ENCODE data around the gene FOXO1.

DNA sequence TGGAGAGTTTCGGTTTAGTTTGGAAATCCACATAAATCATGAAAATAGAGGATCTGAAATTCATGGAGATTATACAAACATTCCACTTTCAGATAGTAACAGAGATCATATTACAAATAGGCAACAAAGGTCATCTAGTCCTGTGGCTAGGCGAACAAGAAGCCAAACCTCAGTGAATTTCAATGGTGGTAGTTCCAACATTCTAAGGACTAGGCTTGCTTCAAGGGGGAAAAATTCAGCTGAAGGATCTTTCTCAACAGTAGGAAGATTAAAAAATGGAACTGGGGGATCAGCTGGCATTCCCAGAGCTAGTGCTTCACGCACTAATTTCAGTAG lies 47.0 kb downstream of the FOXO1 start:
- TF ChIP-seq, protein P1, sequence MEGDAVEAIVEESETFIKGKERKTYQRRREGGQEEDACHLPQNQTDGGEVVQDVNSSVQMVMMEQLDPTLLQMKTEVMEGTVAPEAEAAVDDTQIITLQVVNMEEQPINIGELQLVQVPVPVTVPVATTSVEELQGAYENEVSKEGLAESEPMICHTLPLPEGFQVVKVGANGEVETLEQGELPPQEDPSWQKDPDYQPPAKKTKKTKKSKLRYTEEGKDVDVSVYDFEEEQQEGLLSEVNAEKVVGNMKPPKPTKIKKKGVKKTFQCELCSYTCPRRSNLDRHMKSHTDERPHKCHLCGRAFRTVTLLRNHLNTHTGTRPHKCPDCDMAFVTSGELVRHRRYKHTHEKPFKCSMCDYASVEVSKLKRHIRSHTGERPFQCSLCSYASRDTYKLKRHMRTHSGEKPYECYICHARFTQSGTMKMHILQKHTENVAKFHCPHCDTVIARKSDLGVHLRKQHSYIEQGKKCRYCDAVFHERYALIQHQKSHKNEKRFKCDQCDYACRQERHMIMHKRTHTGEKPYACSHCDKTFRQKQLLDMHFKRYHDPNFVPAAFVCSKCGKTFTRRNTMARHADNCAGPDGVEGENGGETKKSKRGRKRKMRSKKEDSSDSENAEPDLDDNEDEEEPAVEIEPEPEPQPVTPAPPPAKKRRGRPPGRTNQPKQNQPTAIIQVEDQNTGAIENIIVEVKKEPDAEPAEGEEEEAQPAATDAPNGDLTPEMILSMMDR (IDR thresholded peaks at IDR 0.05 in 4 of 5, conservative IDR thresholded peaks at IDR 0.05 in 1 of 5), result no peak
- no peak for TF ChIP-seq POLR2A (IDR thresholded peaks at IDR 0.05)

Data from gastrocnemius medialis (tissue), 4 donors.